GM19372 (cell line): Measurements from ENCODE around the gene MAP3K14.
A peak's percentile ranks its signal among the peaks of the same experiment; 100 is the strongest.
"Not testable (repeated sequence)": the region's sequence is repeated elsewhere in the genome, so short reads cannot be mapped to it uniquely, and the experiment has no call there.

ENCODE experiments used
- ATAC-seq: cut with Tn5 transposase; IDR thresholded peaks from one replicate; pipeline ENCODE4 v1.9.1; 2021; ENCODE audit warnings: mild to moderate bottlenecking, low read depth, moderate library complexity; ENCODE audit not compliant: unreplicated experiment

MAP3K14 gene

GRCh38 chr17:45261577-45262515, 55.0 kb downstream of the MAP3K14 start, which contains the start of gene SPATA32:
Gene SPATA32 (minus strand): TSS chr17:45262094. CDS start chr17:45262016, 78 bp downstream.
- ATAC-seq: peak; percentile 65

- no peak for ATAC-seq
Observed at GRCh38 chr17:45260204-45260783, 56.5 kb downstream of the MAP3K14 start.

GRCh38 chr17:45258981-45259380, 57.8 kb downstream of the MAP3K14 start:
- no peak for ATAC-seq

GRCh38 chr17:45257115-45257514, 59.7 kb downstream of the MAP3K14 start:
- ATAC-seq: no peak

- ATAC-seq: no peak
Observed at GRCh38 chr17:45256114-45256966, 60.5 kb downstream of the MAP3K14 start.

GRCh38 chr17:45255358-45255757, 61.5 kb downstream of the MAP3K14 start:
- ATAC-seq: no peak

GRCh38 chr17:45253879-45254278, 62.9 kb downstream of the MAP3K14 start:
- ATAC-seq: no peak

- not testable (repeated sequence) for ATAC-seq
Observed at GRCh38 chr17:45253237-45253636, 63.6 kb downstream of the MAP3K14 start.

GRCh38 chr17:45251931-45252330, 64.9 kb downstream of the MAP3K14 start:
- ATAC-seq: no peak

GRCh38 chr17:45248132-45248957, 68.5 kb downstream of the MAP3K14 start:
- peak; percentile 44 for ATAC-seq

- ATAC-seq: peak; percentile 78
Observed at GRCh38 chr17:45247429-45248131, 69.2 kb downstream of the MAP3K14 start.

- no peak for ATAC-seq
Observed at GRCh38 chr17:45246861-45247428, 69.9 kb downstream of the MAP3K14 start.

- ATAC-seq: no peak
Observed at GRCh38 chr17:45246338-45246737, 70.5 kb downstream of the MAP3K14 start.

GRCh38 chr17:45244725-45245656, 71.8 kb downstream of the MAP3K14 start:
- no peak for ATAC-seq

GRCh38 chr17:45243750-45244149, 73.1 kb downstream of the MAP3K14 start:
- no peak for ATAC-seq

GRCh38 chr17:45242029-45242414, 74.8 kb downstream of the MAP3K14 start:
- no peak for ATAC-seq

GRCh38 chr17:45241328-45242028, 75.3 kb downstream of the MAP3K14 start:
- no peak for ATAC-seq
